GM18870 (cell line): ENCODE data around the gene RASAL3.

Experiments
- ATAC-seq: cut with Tn5 transposase; IDR thresholded peaks from one replicate; pipeline ENCODE4 v1.9.1; 2021; ENCODE audit warnings: moderate library complexity; ENCODE audit not compliant: unreplicated experiment

The RASAL3 gene

DNA sequence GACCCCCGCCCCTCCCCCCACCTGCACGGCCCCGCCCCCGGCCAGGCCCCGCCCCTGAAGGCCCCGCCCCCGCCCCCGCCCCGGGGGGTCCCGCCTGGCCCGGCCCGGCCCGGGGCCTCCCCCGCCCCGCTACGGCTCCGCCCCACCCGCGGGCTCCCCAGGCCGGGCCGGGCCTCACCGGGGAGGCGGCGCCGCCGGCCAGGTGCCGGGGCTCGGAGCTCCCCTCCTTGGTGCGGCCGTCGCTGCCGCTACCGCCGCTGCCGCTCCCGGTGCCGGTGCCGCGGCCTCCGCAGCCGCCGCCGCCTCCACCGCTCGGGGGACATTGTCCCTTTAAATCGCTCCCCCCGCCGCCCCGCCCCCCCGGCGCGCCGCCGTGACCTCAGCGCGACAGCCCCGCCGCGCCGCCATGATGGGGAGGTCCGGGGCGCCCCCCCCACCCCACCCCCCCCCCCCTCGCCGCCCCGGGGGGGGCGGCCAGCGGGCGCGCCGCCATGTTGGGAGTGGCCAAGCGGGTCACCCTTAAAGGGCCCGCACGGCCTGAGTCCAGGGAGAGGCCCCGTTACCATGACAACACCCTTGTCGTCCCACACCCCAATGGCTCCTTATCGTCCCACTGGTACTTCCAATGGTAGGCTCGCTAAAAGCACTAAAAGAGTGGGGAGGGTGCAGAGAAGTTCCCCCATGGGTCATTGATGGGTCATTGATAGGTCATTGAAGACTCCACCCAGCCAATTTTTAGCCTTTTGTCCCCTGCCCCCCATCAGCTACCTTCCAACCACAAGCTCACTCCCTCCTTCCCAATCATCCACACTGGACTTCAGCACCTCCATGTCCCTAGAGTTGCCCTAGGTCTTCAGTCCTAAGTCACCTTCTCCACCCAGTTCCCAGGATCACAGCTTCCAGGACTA lies 14.5 kb downstream of the RASAL3 start, which contains the start of gene WIZ:
Gene WIZ (minus strand): TSS at position 337 of the 908 bp plus-strand sequence. CDS start 1,649 bp downstream, outside the sequence.
- no peak for ATAC-seq

DNA sequence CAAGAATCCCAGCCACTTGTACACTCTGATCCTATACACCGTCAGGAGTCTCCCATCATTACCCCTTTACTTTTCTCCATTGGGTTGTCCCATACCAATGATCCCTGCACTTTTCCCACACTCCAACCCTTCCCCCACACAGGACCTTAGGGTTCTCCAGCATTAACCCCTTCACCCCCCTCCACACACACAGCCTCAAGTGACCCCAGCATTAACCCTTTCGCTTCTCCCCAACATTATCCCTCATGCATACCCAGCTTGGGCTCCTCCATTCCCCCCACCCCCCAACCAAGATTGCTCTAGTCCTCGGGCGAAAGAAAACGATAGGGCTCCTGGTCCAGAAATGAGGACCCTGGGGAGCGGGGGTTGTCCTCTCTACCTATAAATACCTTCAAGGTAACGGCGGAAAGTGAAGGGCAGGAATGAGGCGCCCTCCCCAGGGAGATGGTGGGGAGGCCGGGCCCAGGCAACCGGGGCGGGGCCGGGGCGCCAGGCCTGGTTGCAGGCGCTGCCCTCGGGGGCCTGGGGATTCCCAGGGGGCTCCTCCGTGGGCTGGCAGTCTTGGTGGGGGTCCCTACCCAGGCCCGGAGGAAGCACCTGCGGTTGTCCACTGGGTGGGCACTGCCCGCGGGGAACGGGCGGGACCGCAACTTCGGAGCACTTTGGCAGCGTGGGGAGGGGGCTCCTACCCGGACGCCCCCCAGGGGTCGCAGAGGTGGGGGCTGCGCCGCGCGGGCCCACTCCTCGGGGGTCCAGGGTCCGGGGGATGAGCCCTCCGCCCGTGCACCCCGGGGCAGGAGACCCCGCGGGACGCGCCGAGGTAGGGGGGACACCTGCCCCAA lies 15.3 kb downstream of the RASAL3 start:
- ATAC-seq, result no peak

DNA sequence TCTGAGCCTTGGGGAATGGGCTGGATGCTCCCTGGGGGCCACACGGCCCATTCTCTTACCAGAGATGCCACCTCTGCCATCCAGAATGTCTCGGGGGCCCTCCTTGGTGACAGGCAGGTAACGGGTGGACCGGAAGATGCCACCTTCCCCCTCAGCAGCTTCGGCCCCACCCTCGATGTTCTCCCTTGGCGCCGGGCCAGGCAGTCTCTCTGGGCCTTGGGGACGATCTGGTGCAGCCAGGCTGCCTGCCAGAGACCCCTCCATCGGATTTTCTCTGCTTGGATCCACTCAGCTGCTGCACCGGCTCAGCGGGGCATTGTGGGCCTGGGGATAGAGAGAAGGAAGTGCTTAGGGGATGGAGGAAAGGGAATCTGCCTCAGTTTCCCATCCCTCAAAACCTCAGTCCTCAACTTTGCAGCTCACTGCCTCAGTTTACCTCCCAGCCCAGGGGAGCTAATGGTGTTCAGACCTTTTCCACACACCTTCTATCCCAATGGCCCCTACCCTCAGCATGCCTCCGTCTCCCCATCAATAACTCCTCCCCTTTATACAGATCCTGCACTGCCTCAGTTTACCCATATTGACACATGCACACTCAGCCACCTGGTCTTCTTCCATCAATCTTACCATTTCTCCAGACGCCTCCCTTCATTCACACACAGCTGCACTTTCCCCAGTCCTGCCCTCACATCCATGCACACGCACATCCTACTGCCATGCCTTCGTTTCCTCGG lies 16.1 kb downstream of the RASAL3 start:
- ATAC-seq, result no peak

DNA sequence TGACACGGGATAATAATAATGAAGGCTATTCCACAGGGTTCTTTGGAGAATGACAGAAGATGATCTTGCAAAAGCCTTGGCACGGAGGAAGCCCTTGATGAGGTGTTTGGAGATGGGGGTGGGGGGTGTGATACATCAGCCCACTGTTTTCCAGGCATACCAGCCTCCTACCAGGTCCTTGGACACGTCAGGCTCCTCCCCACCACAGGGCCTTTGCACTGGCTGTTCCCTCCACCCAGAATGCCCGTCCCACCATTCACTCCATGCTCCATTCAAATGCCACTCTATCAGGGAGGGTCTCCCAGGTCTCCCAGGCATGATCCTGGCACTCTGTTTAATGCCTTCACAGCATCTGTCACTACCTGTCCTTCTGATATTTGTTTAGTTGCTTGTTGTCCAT lies 17.3 kb downstream of the RASAL3 start:
- no peak for ATAC-seq

DNA sequence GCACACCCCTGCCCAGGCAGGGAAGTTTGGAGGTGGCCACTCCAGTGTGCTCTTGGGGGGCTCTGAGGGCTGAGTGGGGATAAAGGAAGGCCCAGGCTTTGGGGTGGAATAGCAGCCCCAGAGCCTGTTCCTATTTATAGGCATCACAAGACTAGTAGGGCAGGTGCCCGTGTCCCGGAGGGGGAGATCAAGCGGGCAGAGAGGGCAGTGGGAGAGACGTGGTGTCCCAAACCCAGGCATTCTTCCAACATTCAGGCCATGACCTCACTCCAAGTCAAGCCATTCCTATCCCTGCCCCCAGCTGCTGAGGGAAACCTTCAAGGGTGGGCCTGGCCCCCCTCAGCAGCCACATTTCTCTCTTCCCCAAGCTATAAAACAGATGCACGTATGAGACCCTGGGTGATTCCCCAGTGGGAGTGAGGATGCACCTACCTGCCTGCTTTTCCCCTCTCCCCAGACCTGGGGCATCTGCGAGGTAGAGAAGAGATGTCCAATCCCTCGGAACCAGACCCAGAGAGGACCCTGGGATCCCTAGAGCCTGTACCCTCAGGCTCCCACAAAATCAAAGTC lies 18.5 kb downstream of the RASAL3 start:
- ATAC-seq, result no peak

DNA sequence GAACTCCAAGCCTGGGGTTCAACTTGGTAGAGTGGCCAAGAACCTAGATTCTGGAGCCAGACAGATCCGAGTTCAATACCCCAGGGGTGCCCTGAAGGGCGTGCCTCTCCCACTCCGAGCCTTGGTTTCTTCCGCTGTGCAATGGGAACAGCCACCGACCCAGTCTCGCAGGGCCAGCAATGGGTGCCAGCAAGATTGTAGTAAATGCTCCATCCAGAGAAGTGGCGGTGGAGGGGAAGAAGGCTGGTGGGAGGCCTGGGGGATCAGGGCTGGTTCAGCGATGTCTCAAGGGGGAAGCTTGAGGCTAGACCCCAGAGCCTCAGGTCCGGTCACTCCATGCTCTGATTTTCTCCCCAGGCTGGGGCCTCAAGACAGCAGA lies 19.1 kb downstream of the RASAL3 start:
- ATAC-seq, result no peak

DNA sequence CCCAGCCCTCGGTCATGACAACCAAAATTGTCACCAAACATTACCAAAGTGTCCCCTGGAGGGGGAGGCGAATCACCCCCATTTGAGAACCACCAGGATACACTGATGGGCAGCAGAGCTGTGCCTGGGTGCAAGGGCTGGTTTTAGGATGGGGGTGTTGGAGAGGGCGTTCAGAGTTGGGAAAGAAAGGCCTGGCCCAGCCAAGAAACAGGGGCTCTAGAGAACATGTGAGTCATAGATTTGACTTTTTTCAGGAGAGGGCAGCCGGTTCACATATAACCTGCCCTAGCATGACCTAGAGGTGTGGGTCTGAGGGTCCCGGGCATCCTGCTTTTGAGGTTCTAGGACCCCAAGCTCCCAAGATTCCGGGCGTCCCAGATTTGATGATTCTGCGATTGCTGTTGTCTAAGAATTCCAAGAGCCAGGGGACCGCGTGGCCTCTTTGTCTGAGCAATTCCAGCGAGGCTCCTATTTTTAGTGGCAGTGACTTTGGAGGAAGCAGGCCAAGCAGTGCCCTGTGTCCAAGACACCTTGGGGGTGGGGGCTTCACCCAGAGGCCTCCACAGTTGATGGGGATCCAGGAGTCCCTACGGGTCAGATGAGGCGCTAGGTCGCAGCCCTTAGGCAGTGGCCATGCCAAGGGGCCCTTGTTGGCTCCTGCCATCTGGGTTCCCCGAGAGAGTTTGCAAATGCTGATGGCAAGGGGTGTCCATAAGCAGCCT lies 19.7 kb downstream of the RASAL3 start:
- ATAC-seq, result no peak

DNA sequence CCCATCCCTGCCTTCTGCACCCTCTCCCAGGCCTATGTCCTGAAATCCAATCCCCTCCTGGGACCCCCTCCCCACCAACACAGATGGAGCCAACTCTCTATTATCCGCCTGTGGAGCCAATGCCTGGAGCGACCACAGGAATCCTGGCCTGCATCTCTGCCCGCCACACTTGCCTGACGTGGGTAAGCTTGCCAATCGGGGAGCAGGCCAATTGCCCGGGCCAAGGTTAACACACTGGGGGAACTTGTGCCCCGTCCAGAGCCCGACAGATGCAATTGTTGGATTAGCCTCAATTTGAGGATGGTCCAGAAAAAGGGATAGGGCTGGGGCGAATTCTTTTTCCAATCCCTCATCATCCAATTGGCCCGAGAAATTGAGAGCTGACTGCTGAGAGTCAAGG lies 20.5 kb downstream of the RASAL3 start:
- ATAC-seq, result no peak

DNA sequence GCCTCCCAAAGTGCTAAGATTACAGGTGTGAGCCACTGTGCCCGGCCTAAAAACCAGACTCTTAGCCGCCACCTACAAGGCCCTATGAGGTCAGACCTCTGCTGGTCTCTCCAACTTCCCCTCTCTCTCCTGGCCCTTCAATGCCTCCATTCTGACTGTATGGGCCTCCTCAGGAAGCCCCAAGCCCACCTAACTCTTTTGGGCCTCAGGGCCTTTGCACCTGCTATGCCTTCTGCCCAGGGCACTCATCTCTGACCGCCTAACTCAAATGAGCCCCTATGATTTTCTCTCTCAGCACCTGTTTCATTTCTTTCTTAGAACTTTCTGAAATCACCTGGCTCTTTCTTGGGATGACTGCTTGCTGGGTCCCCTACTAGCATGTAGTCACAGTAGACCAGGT lies 21.0 kb downstream of the RASAL3 start:
- ATAC-seq, result no peak

DNA sequence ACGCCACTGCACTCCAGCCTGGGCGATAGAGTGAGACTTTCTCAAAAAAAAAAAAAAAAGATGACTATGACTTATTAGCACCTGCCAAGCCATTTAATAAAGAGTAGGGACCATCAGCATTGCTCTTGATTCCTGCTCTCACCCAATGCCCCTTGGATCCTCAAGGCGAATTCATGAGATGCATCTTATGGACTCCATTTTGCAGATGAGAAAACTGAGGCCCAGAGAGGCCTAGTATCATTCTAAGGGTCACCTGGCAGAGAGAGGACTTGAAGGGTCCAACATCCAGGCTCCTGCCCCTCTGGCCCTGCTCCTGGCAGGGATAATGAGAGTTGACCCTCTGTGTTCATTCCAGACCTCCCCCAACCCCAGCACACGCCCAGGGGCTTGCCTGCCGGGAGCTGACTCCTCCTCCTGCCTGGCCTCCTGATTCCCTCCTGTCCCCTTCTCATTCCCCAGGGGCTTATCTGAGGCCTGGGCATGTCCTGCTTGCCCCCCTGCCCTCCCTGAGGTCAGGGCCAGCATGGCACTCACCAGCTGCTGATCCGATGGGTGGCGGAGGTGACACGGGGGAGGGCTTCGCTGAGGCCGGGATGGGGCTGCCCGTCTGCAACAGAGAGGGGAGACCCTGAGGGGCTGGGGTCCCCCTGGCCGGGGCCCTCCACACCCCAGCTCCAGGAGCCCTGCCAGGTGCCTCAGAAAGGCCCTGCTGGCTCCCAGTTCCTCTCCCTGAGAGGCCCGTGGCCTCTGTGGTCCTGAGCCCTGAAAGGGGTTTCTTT lies 22.0 kb downstream of the RASAL3 start:
- ATAC-seq, result no peak

DNA sequence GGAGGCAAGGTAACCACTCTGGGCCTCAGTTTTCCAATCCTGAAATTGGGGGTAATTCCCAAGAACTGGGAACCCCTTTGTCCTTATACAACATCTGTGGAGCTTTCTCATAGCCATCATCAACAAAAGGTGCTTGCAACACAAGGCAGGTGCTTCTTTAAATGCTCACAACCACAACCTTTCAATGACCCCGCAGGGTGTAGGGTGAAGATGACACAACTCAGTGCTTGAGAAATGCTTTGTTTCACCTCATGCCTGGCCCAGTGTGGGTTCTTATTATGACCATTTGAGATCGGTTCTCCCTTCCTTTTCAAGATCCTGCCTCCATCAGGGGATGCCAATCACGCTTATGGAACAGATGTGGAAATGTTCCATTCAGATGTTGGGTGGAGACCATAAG lies 23.0 kb downstream of the RASAL3 start:
- no peak for ATAC-seq

DNA sequence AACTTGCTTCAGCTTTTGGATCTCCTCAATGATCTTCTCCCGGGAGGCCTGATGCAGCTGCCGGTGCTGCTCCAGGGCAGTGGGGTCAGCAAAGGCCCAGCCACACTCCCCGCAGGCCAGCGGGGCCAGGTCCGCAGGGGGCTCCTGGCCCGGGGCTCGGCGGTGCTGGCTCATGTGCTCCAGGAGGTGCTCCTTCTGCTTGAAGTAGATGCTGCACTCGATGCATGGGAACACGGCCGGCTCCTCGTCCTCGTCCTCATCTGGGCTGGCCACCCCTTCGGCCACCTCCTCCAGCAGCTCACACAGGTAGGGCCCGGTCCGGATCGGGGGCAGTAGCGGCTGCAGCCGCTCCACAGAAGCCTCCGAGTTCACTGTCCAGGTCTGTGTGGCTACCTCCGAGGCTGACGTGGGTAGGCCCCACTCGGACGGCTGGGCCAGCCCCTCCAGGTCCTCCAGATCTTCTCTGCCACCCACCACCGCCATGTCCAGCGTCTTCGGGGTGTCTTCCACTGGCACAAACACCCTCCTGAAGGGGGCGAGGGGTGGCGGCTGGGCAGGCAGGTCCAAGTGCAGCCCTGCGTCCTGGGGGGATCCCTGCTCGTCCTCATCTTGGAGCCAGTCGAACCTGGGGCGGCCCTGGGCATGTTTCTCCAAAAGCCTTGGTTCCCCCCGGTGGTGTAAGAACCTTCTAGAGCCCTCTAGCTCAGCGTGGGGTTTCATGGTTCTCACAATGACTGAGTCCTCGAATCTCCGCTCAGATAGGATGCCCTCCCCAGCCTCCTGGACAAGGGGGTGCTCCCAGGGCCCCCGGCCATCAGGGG lies 24.3 kb downstream of the RASAL3 start:
- ATAC-seq, result no peak

DNA sequence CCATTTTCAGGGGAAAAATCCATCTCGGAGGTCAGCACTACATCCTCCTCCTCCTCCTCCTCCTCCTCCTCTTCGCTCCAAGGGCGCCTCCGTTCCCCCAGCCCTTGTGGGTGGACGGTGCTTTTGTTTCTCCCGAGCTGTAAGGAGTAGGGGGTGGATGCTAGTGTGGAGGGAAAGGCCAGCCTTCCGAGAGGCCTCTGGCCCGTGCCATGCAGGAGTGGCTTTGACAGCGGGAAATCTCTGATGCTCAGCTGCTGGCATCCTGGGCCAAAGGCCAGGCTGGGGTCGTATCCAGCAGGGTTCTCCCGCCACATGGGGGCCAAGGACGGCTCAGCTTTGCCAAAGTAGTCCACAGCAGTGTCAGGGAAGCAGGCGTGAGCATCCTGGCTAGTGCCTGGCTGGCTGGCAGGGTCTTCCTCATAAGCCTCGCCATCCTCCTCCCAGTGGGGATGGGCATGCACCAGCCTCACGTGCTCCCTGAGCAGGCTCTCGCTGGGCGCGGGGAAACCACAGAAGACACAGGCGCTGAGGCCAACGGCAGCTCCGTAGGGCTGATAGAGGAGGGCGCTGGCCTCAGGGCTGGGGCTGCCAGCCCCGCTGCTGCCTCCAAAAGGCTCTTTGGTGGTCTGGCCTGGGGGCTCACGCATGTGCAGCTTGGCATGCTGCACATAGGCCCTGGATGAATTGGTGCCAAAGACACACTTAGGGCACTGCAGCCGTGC lies 25.1 kb downstream of the RASAL3 start:
- ATAC-seq, result no peak

DNA sequence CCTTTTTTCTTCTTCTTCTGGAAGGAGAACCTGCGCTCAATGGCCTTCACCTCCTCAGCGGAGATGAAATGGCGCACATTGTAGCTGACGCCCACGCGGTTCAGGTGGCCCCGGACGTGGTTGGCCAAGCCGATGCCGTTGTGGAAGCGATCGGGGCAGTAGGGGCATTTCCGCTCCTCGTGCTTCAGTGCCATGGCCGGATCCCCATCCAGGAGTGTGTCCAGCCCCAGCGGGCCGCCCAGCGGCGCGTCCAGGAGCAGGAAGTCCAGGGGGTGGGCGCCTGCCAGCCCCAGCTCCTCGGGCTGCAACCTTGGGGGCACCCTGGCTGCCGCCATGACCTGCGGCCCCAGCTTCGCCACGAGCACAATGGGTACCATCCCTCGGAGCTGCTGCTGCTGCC lies 25.8 kb downstream of the RASAL3 start:
- no peak for ATAC-seq

DNA sequence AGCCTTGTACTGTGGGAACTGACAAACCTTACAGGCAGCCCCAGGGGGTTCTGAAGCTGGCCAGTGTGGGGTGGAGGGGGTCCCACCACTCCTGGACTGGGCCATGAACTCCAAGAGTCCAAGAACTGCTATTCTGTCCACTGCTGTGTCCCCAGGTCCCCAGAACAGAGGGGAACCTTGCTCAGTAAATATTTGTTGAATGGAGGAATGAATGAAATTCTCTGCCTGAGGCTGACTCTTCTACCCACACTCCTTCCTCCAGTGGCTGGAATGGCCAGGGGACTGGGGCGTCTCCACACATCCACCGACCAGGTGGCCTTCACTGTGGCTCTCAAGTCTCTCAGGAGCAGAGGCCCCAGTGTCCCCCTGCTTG lies 26.2 kb downstream of the RASAL3 start:
- ATAC-seq, result no peak

DNA sequence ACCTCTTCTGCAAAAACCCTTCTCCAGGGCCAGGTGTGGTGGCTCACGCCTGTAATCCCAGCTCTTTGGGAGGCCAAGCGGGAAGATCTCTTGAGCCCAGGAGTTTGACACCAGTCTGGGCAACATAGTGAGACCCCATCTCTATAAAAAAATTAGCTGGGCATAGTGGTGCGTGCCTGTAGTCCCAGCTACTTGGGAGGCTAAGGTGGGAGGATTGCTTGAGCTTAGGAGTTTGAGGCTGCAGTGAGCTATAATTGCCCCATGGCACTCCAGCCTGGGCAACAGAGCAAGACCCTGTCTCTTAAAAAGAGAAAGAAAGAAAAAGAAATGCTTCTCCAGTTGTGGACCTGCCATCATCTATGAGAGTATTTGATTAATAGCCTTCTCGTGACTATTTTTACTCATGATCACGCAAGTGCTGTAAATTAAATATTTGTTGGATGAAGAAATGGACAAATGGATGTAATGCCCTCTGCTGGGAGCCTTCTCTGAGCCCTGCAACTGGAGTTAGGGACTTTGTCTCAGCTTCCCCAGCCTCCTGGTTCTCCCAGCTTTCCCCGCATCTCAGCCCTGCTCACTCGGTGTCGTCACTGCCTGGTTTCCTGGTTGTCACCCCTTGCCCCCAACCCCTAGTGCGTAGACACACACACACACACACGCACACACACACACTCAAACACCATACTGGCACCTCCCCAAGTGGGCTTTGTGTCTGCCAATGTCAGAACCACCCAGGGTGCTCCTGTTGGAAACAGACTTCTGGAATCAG lies 26.8 kb downstream of the RASAL3 start:
- no peak for ATAC-seq

DNA sequence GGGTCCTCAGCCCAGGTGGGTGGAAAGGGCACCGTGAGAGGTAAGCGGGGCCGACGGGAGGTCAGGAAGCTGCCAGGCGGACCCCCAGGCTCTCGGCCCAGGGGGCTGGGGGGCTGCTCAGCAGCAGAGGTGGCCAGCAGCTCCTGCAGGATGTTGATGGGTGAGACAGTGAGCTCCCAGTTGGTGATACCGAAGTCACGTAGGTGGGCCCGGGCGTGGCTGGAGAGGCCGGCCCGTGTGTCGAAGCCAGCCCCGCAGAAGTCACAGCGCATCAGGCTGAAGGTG lies 27.6 kb downstream of the RASAL3 start:
- no peak for ATAC-seq
